OCI-LY7 (cell line): ENCODE measurements around the gene NKAIN2. TPM values are rescaled to one million over a fixed set of nuclear protein-coding genes. Genes with fewer than 3 reads are reported as not detected.
"Not testable (repeated sequence)": the region's sequence is repeated elsewhere in the genome, so short reads cannot be mapped to it uniquely, and the experiment has no call there.

Experiments used
- BruUV-seq: library from RNA; stranded (reverse); fragments of 400-500 nt; replicated peaks from 2 replicates; lab custom pipeline; 2021; lab: Mats Ljungman, UMichigan
- CTCF ChIA-PET: fragments of 300-600 bp; sonication (Branson Sonifier 250); formaldehyde crosslinking; loops from one replicate; lab custom pipeline; 2022; ENCODE audit warnings: antibody characterized with exemption; ENCODE audit not compliant: unreplicated experiment; lab: Charles Lee
- POLR2A ChIA-PET: fragments of 300-600 bp; sonication (Branson Sonifier 250); formaldehyde crosslinking; loops from one replicate; lab custom pipeline; 2022; ENCODE audit warnings: antibody characterized with exemption; lab: Charles Lee
- DNase-seq: peaks from one replicate; pipeline ENCODE4 v3.0.0-alpha.2; 2015; ENCODE audit warnings: low spot score
- H2AFZ ChIP-seq: fragments of 200-600 bp; sonication (generic), shearing (Covaris generic); 2 replicates; pipeline ENCODE4 v1.6.1; 2014; ENCODE audit warnings: mild to moderate bottlenecking, antibody characterized with exemption, low read length, moderate library complexity
- H3K27ac ChIP-seq: fragments of 200-600 bp; sonication (generic); 2 replicates; pipeline ENCODE4 v1.5.1; 2014; ENCODE audit warnings: mixed run types, low read depth, mild to moderate bottlenecking, moderate library complexity, low read length, inconsistent platforms; ENCODE audit not compliant: poor library complexity, severe bottlenecking
- H3K36me3 ChIP-seq: fragments of 200-600 bp; sonication (generic); 2 replicates; pipeline ENCODE4 v1.6.1; 2014; ENCODE audit warnings: mild to moderate bottlenecking, antibody characterized with exemption, low read length, moderate library complexity, mixed read lengths; ENCODE audit not compliant: insufficient read depth
- H3K4me1 ChIP-seq: fragments of 200-600 bp; sonication (generic); 2 replicates; pipeline ENCODE4 v1.5.1; 2014; ENCODE audit warnings: mild to moderate bottlenecking, low read length; ENCODE audit not compliant: insufficient read depth, poor library complexity, severe bottlenecking
- H3K4me2 ChIP-seq: fragments of 200-600 bp; sonication (generic); 2 replicates; pipeline ENCODE4 v1.6.1; 2014; ENCODE audit warnings: mild to moderate bottlenecking, low read length
- H3K4me3 ChIP-seq: fragments of 200-600 bp; sonication (generic); 2 replicates; pipeline ENCODE4 v1.5.1; 2014; ENCODE audit warnings: mild to moderate bottlenecking, low read depth, low read length; ENCODE audit not compliant: poor library complexity, severe bottlenecking
- H3K79me2 ChIP-seq: fragments of 200-600 bp; sonication (generic); 2 replicates; pipeline ENCODE4 v1.6.1; 2016; ENCODE audit warnings: low read depth, mild to moderate bottlenecking, low read length, moderate library complexity, mixed read lengths; ENCODE audit not compliant: insufficient read depth
- H3K9me2 ChIP-seq: fragments of 200-600 bp; sonication (generic); 2 replicates; pipeline ENCODE4 v1.6.1; 2016; ENCODE audit warnings: mild to moderate bottlenecking, low read length, mixed read lengths; ENCODE audit not compliant: insufficient read depth
- H3K9me3 ChIP-seq: fragments of 200-600 bp; sonication (generic); 2 replicates; pipeline ENCODE4 v1.6.1; 2014; ENCODE audit warnings: mild to moderate bottlenecking, mixed run types, low read length, mixed read lengths
- H4K20me1 ChIP-seq: fragments of 200-600 bp; sonication (generic); 2 replicates; pipeline ENCODE4 v1.6.1; 2014; ENCODE audit warnings: mild to moderate bottlenecking, antibody characterized with exemption, low read length, moderate library complexity, mixed read lengths; ENCODE audit not compliant: insufficient read depth
- CTCF ChIP-seq: fragments of 200-600 bp; sonication (generic); conservative IDR thresholded peaks from 2 replicates; pipeline ENCODE4 v1.5.1; 2014; ENCODE audit warnings: mild to moderate bottlenecking, antibody characterized with exemption, low read length, moderate library complexity, mixed read lengths
- EZH2phosphoT487 ChIP-seq: fragments of 200-600 bp; sonication (generic); IDR thresholded peaks from 2 replicates; pipeline ENCODE4 v1.6.1; 2018; ENCODE audit warnings: low read depth, borderline replicate concordance, mild to moderate bottlenecking, mixed run types, antibody characterized with exemption, low read length, moderate library complexity, mixed read lengths
- intact Hi-C: fragments of 100-400 bp; cut with micrococcal nuclease; formaldehyde crosslinking; loops from one replicate; pipeline ENCODE4 v1.10.0; 2022; ENCODE audit not compliant: unreplicated experiment
- total RNA-seq, 2 experiments: library from RNA; depleted of rRNA in 1 of 2; stranded (reverse); fragments of >200 nt in 1 of 2; shearing (Covaris generic) in 1 of 2; gene quantifications; 2 replicates each; pipeline ENCODE4 v1.2.3, GENCODE V29; 2014 to 2022

Gene NKAIN2
- total RNA-seq, 2 experiments from 2014 or later = not detected

DNA sequence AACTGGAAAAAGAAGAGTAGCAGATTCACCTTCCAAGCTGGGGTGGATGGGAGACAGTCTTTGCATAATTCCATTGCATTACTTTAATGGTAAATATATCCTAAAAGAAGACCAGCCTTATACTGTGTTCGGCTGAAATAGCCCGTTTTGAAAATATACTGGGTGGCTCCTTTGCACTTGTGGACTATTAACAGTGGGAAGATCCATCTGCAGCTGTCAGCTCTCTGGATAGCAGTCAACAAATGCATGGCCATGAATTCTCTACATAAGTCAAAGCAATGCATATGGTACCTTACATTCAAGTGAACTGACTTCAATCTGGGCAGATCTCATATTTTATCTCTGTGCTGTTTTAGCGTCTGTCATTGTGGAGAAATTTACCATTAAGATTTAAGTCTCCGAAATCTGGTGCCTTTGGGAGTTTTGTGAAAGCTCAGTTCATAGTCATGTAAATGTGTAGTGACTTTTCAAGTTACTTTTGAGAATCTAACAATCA lies 758.0 kb downstream of the NKAIN2 start:
- H2AFZ ChIP-seq = no peak overlapping the region
- no peak for DNase-seq
- no peak overlapping the region for H3K27ac ChIP-seq
- ChIA-PET POLR2A (interaction anchor here (1.9 kb wide), 1 partner anchor 10 kb away, joined by 4 read pairs; no protein-coding TSS in a partner anchor), CTCF (no interaction called here)
- H3K36me3 ChIP-seq = no peaks in the 10 kb centered on the region
- intact Hi-C loops = no loop called here
- H3K9me2 ChIP-seq = no peaks in the 10 kb centered on the region; the same call in 1 of the 2 replicates
- no TSS peak for BruUV-seq
- TF ChIP-seq CTCF = no peak
- no peak for TF ChIP-seq EZH2phosphoT487
- H4K20me1 ChIP-seq = no peaks in the 10 kb centered on the region
- H3K4me1 ChIP-seq = no peaks in the 10 kb centered on the region
- H3K4me3 ChIP-seq = no peak overlapping the region
- no peak overlapping the region for H3K4me2 ChIP-seq
- no peaks in the 10 kb centered on the region for H3K9me3 ChIP-seq
- H3K79me2 ChIP-seq = no peaks in the 10 kb centered on the region

DNA sequence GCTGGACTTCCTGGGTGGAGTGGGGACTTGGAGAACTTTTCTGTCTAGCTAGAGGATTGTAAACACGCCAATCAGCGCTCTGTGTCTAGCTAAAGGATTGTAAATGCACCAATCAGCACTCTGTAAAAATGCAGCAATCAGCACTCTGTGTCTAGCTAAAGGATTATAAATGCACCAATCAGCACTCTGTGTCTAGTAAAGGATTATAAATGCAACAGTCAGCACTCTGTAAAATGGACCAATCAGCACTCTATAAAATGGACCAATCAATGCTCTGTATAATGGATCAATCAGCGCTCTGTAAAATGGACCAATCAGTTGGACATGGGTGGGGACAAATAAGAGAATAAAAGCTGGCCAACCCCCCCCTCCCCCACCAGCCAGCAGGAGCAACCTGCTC lies 760.5 kb downstream of the NKAIN2 start:
- intact Hi-C loops, H3K4me3 ChIP-seq, CTCF ChIA-PET, H3K4me2 ChIP-seq, DNase-seq, H4K20me1 ChIP-seq, H2AFZ ChIP-seq, H3K9me2 ChIP-seq, H3K4me1 ChIP-seq, H3K9me3 ChIP-seq, H3K36me3 ChIP-seq, H3K27ac ChIP-seq, POLR2A ChIA-PET, H3K79me2 ChIP-seq, BruUV-seq: not testable (repeated sequence)

DNA sequence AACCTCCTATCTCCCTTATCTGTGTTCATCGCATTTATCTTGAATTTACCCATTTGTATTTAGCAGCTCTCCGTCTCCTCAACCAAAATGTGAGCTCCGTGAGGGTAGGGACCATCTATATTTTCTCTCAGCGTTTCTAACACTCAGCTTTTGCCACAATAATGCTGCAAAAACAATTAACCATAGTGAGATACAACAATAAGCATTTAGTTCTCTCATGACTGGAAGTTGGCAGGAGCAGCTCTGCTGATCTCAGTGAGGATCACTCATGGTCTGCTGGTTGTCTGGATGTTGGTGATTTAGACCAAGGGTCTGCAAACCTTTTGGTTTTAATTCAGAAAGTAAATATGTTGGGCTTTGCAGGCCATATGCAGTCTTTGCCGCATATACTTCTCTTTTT lies 763.7 kb downstream of the NKAIN2 start:
- Histone ChIP-seq H3K4me2 (no peak overlapping the region), H3K9me2 (no peaks in the 10 kb centered on the region), H3K4me1 (no peaks in the 10 kb centered on the region), H3K36me3 (no peaks in the 10 kb centered on the region), H2AFZ (no peak overlapping the region), H3K27ac (no peak overlapping the region), H4K20me1 (no peaks in the 10 kb centered on the region), H3K9me3 (no peaks in the 10 kb centered on the region), H3K4me3 (no peak overlapping the region), H3K79me2 (no peaks in the 10 kb centered on the region)
- no peak for DNase-seq
- no TSS peak for BruUV-seq
- intact Hi-C loops = no loop called here
- ChIA-PET POLR2A (interaction anchor here (0.7 kb wide), 1 partner anchor 1609 kb away, joined by 3 read pairs; no protein-coding TSS in a partner anchor), CTCF (no interaction called here)
- TF ChIP-seq EZH2phosphoT487 = no peak
- no peak for TF ChIP-seq CTCF
